Osteocyte (in vitro differentiated cells): ENCODE data around the gene CTSW. TPM values are rescaled to one million over a fixed set of nuclear protein-coding genes. Genes with fewer than 3 reads are reported as not detected.
"Not testable (repeated sequence)": the region's sequence is repeated elsewhere in the genome, so short reads cannot be mapped to it uniquely, and the experiment has no call there.

Experiments used
- DNase-seq: peaks from one replicate; pipeline ENCODE4 v3.0.0; 2021; ENCODE audit warnings: mixed read lengths; ENCODE audit not compliant: unreplicated experiment; ENCODE audit errors: extremely low spot score
- H3K27ac Mint-ChIP-seq: one replicate; pipeline ENCODE4 v1.8.0; 2021; ENCODE audit warnings: mild to moderate bottlenecking, mixed read lengths; ENCODE audit not compliant: unreplicated experiment
- H3K27me3 Mint-ChIP-seq: one replicate; pipeline ENCODE4 v1.8.0; 2021; ENCODE audit warnings: mixed read lengths; ENCODE audit not compliant: unreplicated experiment
- H3K36me3 Mint-ChIP-seq: one replicate; pipeline ENCODE4 v1.8.0; 2021; ENCODE audit warnings: mixed read lengths; ENCODE audit not compliant: unreplicated experiment
- H3K4me1 Mint-ChIP-seq: one replicate; pipeline ENCODE4 v1.8.0; 2021; ENCODE audit warnings: mixed read lengths; ENCODE audit not compliant: unreplicated experiment
- H3K4me3 Mint-ChIP-seq: one replicate; pipeline ENCODE4 v1.8.0; 2021; ENCODE audit warnings: mild to moderate bottlenecking, moderate library complexity, mixed read lengths; ENCODE audit not compliant: unreplicated experiment
- H3K9me3 Mint-ChIP-seq: one replicate; pipeline ENCODE4 v1.8.0; 2021; ENCODE audit warnings: mixed read lengths; ENCODE audit not compliant: unreplicated experiment
- CTCF ChIP-seq: fragments of 200-600 bp; sonication (generic); IDR thresholded peaks from 2 replicates; pipeline ENCODE4 v1.5.0; 2021; ENCODE audit warnings: antibody characterized with exemption, mild to moderate bottlenecking, moderate library complexity
- long read RNA-seq: library from polyadenylated mRNA; unstranded; transcript quantifications from one replicate; pipeline ENCODE4 v2.0.0, GENCODE V29; 2021
- total RNA-seq: library from RNA; stranded (reverse); gene quantifications from 2 replicates; pipeline ENCODE4 v1.2.1, GENCODE V29; 2021

The CTSW gene, protein sequence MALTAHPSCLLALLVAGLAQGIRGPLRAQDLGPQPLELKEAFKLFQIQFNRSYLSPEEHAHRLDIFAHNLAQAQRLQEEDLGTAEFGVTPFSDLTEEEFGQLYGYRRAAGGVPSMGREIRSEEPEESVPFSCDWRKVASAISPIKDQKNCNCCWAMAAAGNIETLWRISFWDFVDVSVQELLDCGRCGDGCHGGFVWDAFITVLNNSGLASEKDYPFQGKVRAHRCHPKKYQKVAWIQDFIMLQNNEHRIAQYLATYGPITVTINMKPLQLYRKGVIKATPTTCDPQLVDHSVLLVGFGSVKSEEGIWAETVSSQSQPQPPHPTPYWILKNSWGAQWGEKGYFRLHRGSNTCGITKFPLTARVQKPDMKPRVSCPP
- not detected in 2 replicates for total RNA-seq
- long read RNA-seq = 0 reads

GRCh38 chr11:65879617-65880016 lies at the start of gene CTSW:
Gene CTSW, plus strand, starts transcription at chr11:65879837. Its CDS starts 18 bp downstream, at chr11:65879855.
- Mint-ChIP-seq H3K36me3 (peaks cover 13% of the 10 kb centered on the region), H3K4me1 (peaks cover 3% of the 10 kb centered on the region), H3K27ac (peak within 1 kb of the TSS; percentile 23), H3K9me3 (no peaks in the 10 kb centered on the region), H3K4me3 (no peak within 1 kb of the TSS), H3K27me3 (no peaks in the 10 kb centered on the region)
- no peak for TF ChIP-seq CTCF
- DNase-seq = no peak

GRCh38 chr11:65832231-65832630 lies 47.4 kb upstream of the CTSW start:
- H3K4me3 Mint-ChIP-seq, H3K36me3 Mint-ChIP-seq, H3K27ac Mint-ChIP-seq, DNase-seq, H3K9me3 Mint-ChIP-seq, H3K4me1 Mint-ChIP-seq: not testable (repeated sequence)
- H3K27me3 Mint-ChIP-seq = peaks cover 22% of the 10 kb centered on the region

- H3K4me3 Mint-ChIP-seq = no peak within 1 kb of the TSS
- no peak for TF ChIP-seq CTCF
- DNase-seq = peak; percentile 98
- H3K36me3 Mint-ChIP-seq = peaks cover 3% of the 10 kb centered on the region
- H3K9me3 Mint-ChIP-seq = no peaks in the 10 kb centered on the region
- peaks cover 22% of the 10 kb centered on the region for H3K27me3 Mint-ChIP-seq
- H3K27ac Mint-ChIP-seq = peak within 1 kb of the TSS; percentile 3
- peaks cover 6% of the 10 kb centered on the region for H3K4me1 Mint-ChIP-seq
Measured at GRCh38 chr11:65833297-65834030, 46.2 kb upstream of the CTSW start, which contains the start of gene SNX32. Gene SNX32, plus strand, starts transcription at chr11:65833963. Its CDS starts 103 bp downstream, at chr11:65834066.

- no peak for DNase-seq
- no peak for TF ChIP-seq CTCF
- H3K27me3 Mint-ChIP-seq = peaks cover 22% of the 10 kb centered on the region
Measured at GRCh38 chr11:65834202-65834601, 45.4 kb upstream of the CTSW start.

DNA sequence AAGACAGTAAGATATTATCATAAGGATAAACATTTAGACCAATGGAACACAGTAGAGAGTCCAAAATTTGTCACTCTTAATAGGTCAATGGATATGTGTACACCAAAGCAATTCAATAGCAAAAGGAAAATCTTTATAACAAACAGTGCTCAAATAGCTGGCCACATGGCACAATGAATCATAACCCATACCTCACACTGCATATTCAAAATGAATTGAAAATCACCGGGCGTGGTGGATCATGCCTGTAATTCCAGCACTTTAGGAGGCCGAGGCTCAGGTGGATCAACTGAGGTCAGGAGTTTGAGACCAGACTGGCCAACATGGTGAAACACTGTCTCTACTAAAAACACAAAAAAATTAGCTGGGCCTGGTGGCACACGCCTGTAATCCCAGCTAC lies 37.5 kb upstream of the CTSW start:
- Mint-ChIP-seq H3K4me1 (peaks cover 1% of the 10 kb centered on the region), H3K4me3 (no peak overlapping the region), H3K36me3 (peaks cover 1% of the 10 kb centered on the region), H3K9me3 (no peaks in the 10 kb centered on the region), H3K27me3 (no peaks in the 10 kb centered on the region), H3K27ac (no peak overlapping the region)
- DNase-seq = no peak
- TF ChIP-seq CTCF = no peak

More at GRCh38 chr11:65834202-65834601, 45.4 kb upstream of the CTSW start:
- Mint-ChIP-seq H3K27ac (no peak overlapping the region), H3K9me3 (no peaks in the 10 kb centered on the region), H3K36me3 (peaks cover 3% of the 10 kb centered on the region), H3K4me1 (peaks cover 6% of the 10 kb centered on the region), H3K4me3 (no peak overlapping the region)
